Kidney tubule cell (primary cell): ENCODE data around the gene DRD1.

Experiments
- DNase-seq: peaks from one replicate; pipeline ENCODE4 v3.0.0-alpha.2; 2018; ENCODE audit warnings: low spot score

DRD1 gene

GRCh38 chr5:175444060-175444904 lies at the start of gene DRD1:
Gene DRD1 (minus strand): TSS chr5:175444182. CDS start chr5:175443099, 1,083 bp downstream.
- peak; percentile 37 for DNase-seq

GRCh38 chr5:175493726-175494125 lies 49.7 kb upstream of the DRD1 start:
- no peak for DNase-seq

- no peak for DNase-seq
Observed at GRCh38 chr5:175493260-175493659, 49.3 kb upstream of the DRD1 start.

GRCh38 chr5:175491223-175491622 lies 47.2 kb upstream of the DRD1 start:
- DNase-seq, result no peak

- no peak for DNase-seq
Observed at GRCh38 chr5:175489693-175490443, 45.9 kb upstream of the DRD1 start.

GRCh38 chr5:175487514-175488222 lies 43.7 kb upstream of the DRD1 start:
- DNase-seq, result no peak

- no peak for DNase-seq
Observed at GRCh38 chr5:175485631-175486030, 41.6 kb upstream of the DRD1 start.

- DNase-seq, result peak; percentile 25
Observed at GRCh38 chr5:175484829-175485228, 40.8 kb upstream of the DRD1 start.

- no peak for DNase-seq
Observed at GRCh38 chr5:175484322-175484721, 40.3 kb upstream of the DRD1 start.

GRCh38 chr5:175483337-175483736 lies 39.4 kb upstream of the DRD1 start:
- DNase-seq, result no peak

GRCh38 chr5:175479125-175479881 lies 35.3 kb upstream of the DRD1 start:
- DNase-seq, result no peak

- DNase-seq, result peak; percentile 75
Observed at GRCh38 chr5:175478384-175479124, 34.6 kb upstream of the DRD1 start, which contains the start of gene SFXN1. Gene SFXN1 (plus strand): TSS chr5:175478560. CDS start chr5:175492104, 13,544 bp downstream.

GRCh38 chr5:175478008-175478383 lies 34.0 kb upstream of the DRD1 start:
- peak; percentile 8 for DNase-seq

GRCh38 chr5:175477440-175477839 lies 33.5 kb upstream of the DRD1 start:
- no peak for DNase-seq

- DNase-seq, result no peak
Observed at GRCh38 chr5:175475248-175475647, 31.3 kb upstream of the DRD1 start.

GRCh38 chr5:175472378-175472777 lies 28.4 kb upstream of the DRD1 start:
- DNase-seq, result no peak

GRCh38 chr5:175471628-175472027 lies 27.6 kb upstream of the DRD1 start:
- no peak for DNase-seq

GRCh38 chr5:175471196-175471595 lies 27.2 kb upstream of the DRD1 start:
- no peak for DNase-seq

GRCh38 chr5:175470781-175471180 lies 26.8 kb upstream of the DRD1 start:
- DNase-seq, result no peak

GRCh38 chr5:175469916-175470315 lies 25.9 kb upstream of the DRD1 start:
- DNase-seq, result no peak

- DNase-seq, result no peak
Observed at GRCh38 chr5:175468892-175469291, 24.9 kb upstream of the DRD1 start.
